ENCODE data around the gene PSME2. TPM values are rescaled to one million over a fixed set of nuclear protein-coding genes. Genes with fewer than 3 reads are reported as not detected.
A peak's percentile ranks its signal among the peaks of the same experiment; 100 is the strongest.

PSME2 gene
- total RNA-seq, 1 donor from 2014 or later: 285 TPM

- H3K9me3 Mint-ChIP-seq: no peaks in the 10 kb centered on the region
- DNase-seq: no peak
- intact Hi-C loops (cut with micrococcal nuclease): no loop called here
- ChIA-PET CTCF (no interaction called here), POLR2A (interaction anchor here (0.6 to 1.4 kb wide), 4 partner anchors 14 to 49 kb away, joined by 3 to 5 read pairs (median 4); partner anchors contain the start of genes IRF9 and PSME1)
- no peak overlapping the region for H3K4me3 Mint-ChIP-seq
- no peak overlapping the region for H3K27ac Mint-ChIP-seq
- H3K4me1 Mint-ChIP-seq: peaks cover 25% of the 10 kb centered on the region
- peaks cover 73% of the 10 kb centered on the region for H3K36me3 Mint-ChIP-seq (ENCODE audit: low read depth)
- no peak for ATAC-seq (ENCODE audit: low read depth)
- no peak for TF ChIP-seq CTCF (IDR thresholded peaks at IDR 0.05)
- no peaks in the 10 kb centered on the region for H3K27me3 Mint-ChIP-seq
Measured at GRCh38 chr14:24185026-24185425, 38.6 kb upstream of the PSME2 start.

- DNase-seq (no peak), ATAC-seq (ENCODE audit: low read depth) (no peak)
- Mint-ChIP-seq H3K27me3 (no peaks in the 10 kb centered on the region), H3K36me3 (ENCODE audit: low read depth) (peaks cover 77% of the 10 kb centered on the region), H3K4me3 (no peak overlapping the region), H3K27ac (no peak overlapping the region), H3K9me3 (no peaks in the 10 kb centered on the region), H3K4me1 (peaks cover 27% of the 10 kb centered on the region)
- intact Hi-C loops (cut with micrococcal nuclease): no loop called here
- ChIA-PET POLR2A (interaction anchor here (0.9 to 1.4 kb wide), 3 partner anchors 13 to 38 kb away, joined by 4 to 5 read pairs (median 4); partner anchors contain the start of gene IRF9), CTCF (no interaction called here)
- no peak for TF ChIP-seq CTCF (IDR thresholded peaks at IDR 0.05)
Measured at GRCh38 chr14:24184104-24184970, 37.9 kb upstream of the PSME2 start.

- H3K27me3 Mint-ChIP-seq: no peaks in the 10 kb centered on the region
- POLR2A ChIA-PET: interaction anchor here (1.2 to 1.6 kb wide), 2 partner anchors 11 to 22 kb away, joined by 3 to 5 read pairs; partner anchors contain the start of genes IRF9 and REC8
Measured at GRCh38 chr14:24183014-24183481, 36.6 kb upstream of the PSME2 start.

GRCh38 chr14:24182110-24182882 is 35.9 kb upstream of the PSME2 start:
- POLR2A ChIA-PET: interaction anchor here (1.2 to 1.6 kb wide), 2 partner anchors 10 to 21 kb away, joined by 3 to 5 read pairs; partner anchors contain the start of genes IRF9 and REC8
- CTCF ChIA-PET: no interaction called here
- Mint-ChIP-seq H3K4me1 (peaks cover 12% of the 10 kb centered on the region), H3K27me3 (no peaks in the 10 kb centered on the region), H3K9me3 (no peaks in the 10 kb centered on the region), H3K36me3 (ENCODE audit: low read depth) (peaks cover 88% of the 10 kb centered on the region), H3K4me3 (no peak overlapping the region), H3K27ac (peak overlapping the region; percentile 4)
- no peak for DNase-seq
- no peak for TF ChIP-seq CTCF (IDR thresholded peaks at IDR 0.05)
- ATAC-seq (ENCODE audit: low read depth): no peak
- intact Hi-C loops (cut with micrococcal nuclease): no loop called here

More at GRCh38 chr14:24183014-24183481, 36.6 kb upstream of the PSME2 start:
- Mint-ChIP-seq H3K4me1 (peaks cover 18% of the 10 kb centered on the region), H3K27ac (no peak overlapping the region), H3K4me3 (no peak overlapping the region), H3K36me3 (ENCODE audit: low read depth) (peaks cover 82% of the 10 kb centered on the region), H3K9me3 (no peaks in the 10 kb centered on the region)
- CTCF ChIA-PET: no interaction called here
- TF ChIP-seq CTCF (IDR thresholded peaks at IDR 0.05): no peak
- ATAC-seq (ENCODE audit: low read depth) (no peak), DNase-seq (no peak)
- intact Hi-C loops (cut with micrococcal nuclease): no loop called here
